ENCODE data around the gene SDHA.

The SDHA gene

GRCh38 chr5:185095-186070, 32.7 kb upstream of the SDHA start:
- H3K4me3 ChIP-seq (ENCODE audit: low read depth, low read length): no peak overlapping the region
- no peak overlapping the region for H2AFZ ChIP-seq
- H3K27ac ChIP-seq: no peak overlapping the region
- H3K4me2 ChIP-seq (ENCODE audit: low read length): no peak overlapping the region
- H3K79me2 ChIP-seq: no peaks in the 10 kb centered on the region
- H3K36me3 ChIP-seq (ENCODE audit: control insufficient read depth, insufficient read depth, low read length): no peaks in the 10 kb centered on the region
- H3K9me3 ChIP-seq (ENCODE audit: control insufficient read depth, low read length): no peaks in the 10 kb centered on the region
- no peak for TF ChIP-seq CTCF (IDR thresholded peaks at IDR 0.05)
- H3K4me1 ChIP-seq: peaks cover 7% of the 10 kb centered on the region
- H3K27me3 ChIP-seq (ENCODE audit: control insufficient read depth, insufficient read depth, low read length): no peaks in the 10 kb centered on the region
- H3K9ac ChIP-seq: no peak overlapping the region

- Histone ChIP-seq H3K79me2 (no peaks in the 10 kb centered on the region), H3K9me3 (ENCODE audit: control insufficient read depth, low read length) (no peaks in the 10 kb centered on the region), H3K4me3 (ENCODE audit: low read depth, low read length) (no peak overlapping the region), H3K4me2 (ENCODE audit: low read length) (no peak overlapping the region), H3K9ac (no peak overlapping the region), H3K4me1 (peaks cover 15% of the 10 kb centered on the region), H3K27ac (no peak overlapping the region), H3K27me3 (ENCODE audit: control insufficient read depth, insufficient read depth, low read length) (no peaks in the 10 kb centered on the region), H3K36me3 (ENCODE audit: control insufficient read depth, insufficient read depth, low read length) (no peaks in the 10 kb centered on the region), H2AFZ (no peak overlapping the region)
- TF ChIP-seq CTCF (IDR thresholded peaks at IDR 0.05): no peak
Observed at GRCh38 chr5:186091-187041, 31.8 kb upstream of the SDHA start.

GRCh38 chr5:187042-187431, 31.1 kb upstream of the SDHA start:
- Histone ChIP-seq H3K4me2 (ENCODE audit: low read length) (no peak overlapping the region), H3K27ac (no peak overlapping the region), H3K36me3 (ENCODE audit: control insufficient read depth, insufficient read depth, low read length) (no peaks in the 10 kb centered on the region), H3K79me2 (no peaks in the 10 kb centered on the region), H2AFZ (no peak overlapping the region), H3K9me3 (ENCODE audit: control insufficient read depth, low read length) (no peaks in the 10 kb centered on the region), H3K27me3 (ENCODE audit: control insufficient read depth, insufficient read depth, low read length) (no peaks in the 10 kb centered on the region), H3K4me3 (ENCODE audit: low read depth, low read length) (no peak overlapping the region), H3K4me1 (peaks cover 16% of the 10 kb centered on the region), H3K9ac (no peak overlapping the region)
- no peak for TF ChIP-seq CTCF (IDR thresholded peaks at IDR 0.05)

- no peak for TF ChIP-seq CTCF (IDR thresholded peaks at IDR 0.05)
- peak overlapping the region; percentile 80 for H2AFZ ChIP-seq
- peaks cover 16% of the 10 kb centered on the region for H3K4me1 ChIP-seq
- H3K9ac ChIP-seq: no peak overlapping the region
- no peak overlapping the region for H3K4me3 ChIP-seq (ENCODE audit: low read depth, low read length)
- H3K79me2 ChIP-seq: no peaks in the 10 kb centered on the region
- no peaks in the 10 kb centered on the region for H3K27me3 ChIP-seq (ENCODE audit: control insufficient read depth, insufficient read depth, low read length)
- no peak overlapping the region for H3K27ac ChIP-seq
- H3K4me2 ChIP-seq (ENCODE audit: low read length): peak overlapping the region; percentile 66
- no peaks in the 10 kb centered on the region for H3K9me3 ChIP-seq (ENCODE audit: control insufficient read depth, low read length)
- no peaks in the 10 kb centered on the region for H3K36me3 ChIP-seq (ENCODE audit: control insufficient read depth, insufficient read depth, low read length)
Observed at GRCh38 chr5:187617-188451, 30.3 kb upstream of the SDHA start.
